Kidney epithelial cell (primary cell): ENCODE measurements around the gene TMEM79. TPM values are rescaled to one million over a fixed set of nuclear protein-coding genes. Genes with fewer than 3 reads are reported as not detected.

ENCODE experiments used
- DNase-seq: peaks from one replicate; pipeline ENCODE4 v3.0.0-alpha.2; 2010; ENCODE audit warnings: low read depth
- H3K27me3 ChIP-seq: 2 replicates; pipeline ENCODE4 v1.6.0; 2011; ENCODE audit warnings: low read length; ENCODE audit not compliant: control insufficient read depth, insufficient read depth
- H3K36me3 ChIP-seq: 2 replicates; pipeline ENCODE4 v1.5.1; 2011; ENCODE audit warnings: low read length; ENCODE audit not compliant: control insufficient read depth, insufficient read depth
- H3K4me3 ChIP-seq: 2 replicates; pipeline ENCODE4 v1.5.1; 2011; ENCODE audit warnings: low read depth, mild to moderate bottlenecking, control low read depth, low read length
- total RNA-seq: library from RNA; depleted of rRNA; stranded (reverse); fragments of >200 nt; gene quantifications from 2 replicates; pipeline ENCODE4 v1.2.3, GENCODE V29; 2015
- TF ChIP-seq, protein P1 (sequence below): IDR thresholded peaks from 2 replicates; pipeline ENCODE4 v1.5.1; 2011; ENCODE audit warnings: mild to moderate bottlenecking, moderate library complexity, low read length, control low read depth, inconsistent platforms; ENCODE audit not compliant: insufficient read depth, poor library complexity, severe bottlenecking

Gene TMEM79
- total RNA-seq, 1 donor from 2014 or later, result 1.9 TPM

DNA sequence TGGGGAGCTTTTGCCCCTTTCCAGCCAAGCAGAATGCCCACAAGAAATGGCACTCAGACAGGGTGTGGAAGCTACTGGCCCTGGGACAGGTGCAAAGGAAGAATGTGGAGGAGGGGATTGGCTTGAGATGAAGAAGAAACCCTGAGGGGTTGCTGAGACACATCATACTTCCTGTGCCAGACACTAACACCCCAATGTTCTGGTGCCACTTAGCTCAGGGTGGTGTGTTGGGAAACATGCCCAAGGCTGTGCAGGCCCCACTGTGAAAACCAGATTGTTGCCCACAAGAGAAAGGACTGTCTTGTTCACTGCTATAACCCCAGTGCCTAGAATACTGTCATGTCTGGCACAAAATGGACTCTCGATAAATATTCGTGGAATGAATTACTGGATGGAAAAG, 26.4 kb upstream of the TMEM79 start:
- Histone ChIP-seq H3K4me3 (no peak overlapping the region), H3K27me3 (no peaks in the 10 kb centered on the region), H3K36me3 (peaks cover 5% of the 10 kb centered on the region)
- TF ChIP-seq, protein P1, sequence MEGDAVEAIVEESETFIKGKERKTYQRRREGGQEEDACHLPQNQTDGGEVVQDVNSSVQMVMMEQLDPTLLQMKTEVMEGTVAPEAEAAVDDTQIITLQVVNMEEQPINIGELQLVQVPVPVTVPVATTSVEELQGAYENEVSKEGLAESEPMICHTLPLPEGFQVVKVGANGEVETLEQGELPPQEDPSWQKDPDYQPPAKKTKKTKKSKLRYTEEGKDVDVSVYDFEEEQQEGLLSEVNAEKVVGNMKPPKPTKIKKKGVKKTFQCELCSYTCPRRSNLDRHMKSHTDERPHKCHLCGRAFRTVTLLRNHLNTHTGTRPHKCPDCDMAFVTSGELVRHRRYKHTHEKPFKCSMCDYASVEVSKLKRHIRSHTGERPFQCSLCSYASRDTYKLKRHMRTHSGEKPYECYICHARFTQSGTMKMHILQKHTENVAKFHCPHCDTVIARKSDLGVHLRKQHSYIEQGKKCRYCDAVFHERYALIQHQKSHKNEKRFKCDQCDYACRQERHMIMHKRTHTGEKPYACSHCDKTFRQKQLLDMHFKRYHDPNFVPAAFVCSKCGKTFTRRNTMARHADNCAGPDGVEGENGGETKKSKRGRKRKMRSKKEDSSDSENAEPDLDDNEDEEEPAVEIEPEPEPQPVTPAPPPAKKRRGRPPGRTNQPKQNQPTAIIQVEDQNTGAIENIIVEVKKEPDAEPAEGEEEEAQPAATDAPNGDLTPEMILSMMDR, result no peak
- no peak for DNase-seq

DNA sequence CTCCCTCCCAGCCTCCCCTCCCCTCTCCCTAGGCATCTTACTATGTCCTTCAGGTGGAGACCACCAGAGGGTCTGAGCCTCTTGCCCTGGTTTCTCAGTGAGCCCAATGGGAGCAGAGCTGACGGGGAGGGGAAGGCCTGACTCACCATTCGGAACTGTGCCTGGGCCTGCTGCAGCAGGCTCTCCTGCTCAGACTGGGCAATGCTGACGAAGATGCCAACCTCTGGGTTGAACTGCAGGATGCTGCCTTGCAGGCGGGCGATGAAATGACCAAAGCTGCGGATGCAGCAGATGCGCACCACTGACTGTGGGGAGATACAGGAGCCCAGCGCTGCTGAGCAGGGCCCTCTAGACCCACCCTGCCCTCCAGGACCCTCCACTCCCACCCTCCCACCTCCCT, 25.3 kb upstream of the TMEM79 start:
- Histone ChIP-seq H3K4me3 (no peak overlapping the region), H3K27me3 (no peaks in the 10 kb centered on the region), H3K36me3 (peaks cover 5% of the 10 kb centered on the region)
- TF ChIP-seq, protein P1, result no peak
- DNase-seq, result no peak

GRCh38 chr1:156259805-156260204, 24.3 kb upstream of the TMEM79 start:
- no peak overlapping the region for H3K4me3 ChIP-seq
- DNase-seq, result no peak
- TF ChIP-seq, protein P1, result peak; percentile 31
- H3K27me3 ChIP-seq, result no peaks in the 10 kb centered on the region
- peaks cover 4% of the 10 kb centered on the region for H3K36me3 ChIP-seq

GRCh38 chr1:156260896-156261295, 23.2 kb upstream of the TMEM79 start:
- no peak for DNase-seq
- TF ChIP-seq, protein P1, result no peak
- Histone ChIP-seq H3K4me3 (no peak overlapping the region), H3K27me3 (no peaks in the 10 kb centered on the region), H3K36me3 (peaks cover 6% of the 10 kb centered on the region)

- no peaks in the 10 kb centered on the region for H3K27me3 ChIP-seq
- H3K36me3 ChIP-seq, result peaks cover 10% of the 10 kb centered on the region
- H3K4me3 ChIP-seq, result no peak overlapping the region
- TF ChIP-seq, protein P1, result no peak
- no peak for DNase-seq
Observed at GRCh38 chr1:156262461-156263287, 21.5 kb upstream of the TMEM79 start.

DNA sequence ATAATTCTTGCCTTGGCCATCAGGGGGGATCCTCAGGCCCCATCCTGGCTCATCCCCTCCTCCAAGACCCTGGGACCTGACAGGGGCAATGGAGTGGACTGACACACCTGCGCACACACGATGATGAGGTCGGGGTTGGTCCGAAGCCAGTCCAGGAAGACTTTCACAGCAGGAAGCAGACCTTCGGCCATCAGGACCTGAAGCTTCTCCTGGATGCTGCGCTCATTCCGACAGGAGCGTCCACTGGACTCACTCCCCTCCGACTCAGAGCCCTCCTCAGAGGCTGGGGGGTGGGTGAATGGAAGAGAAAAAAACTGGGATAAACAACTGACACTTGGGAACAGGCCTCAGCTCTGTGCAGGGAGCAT, 20.9 kb upstream of the TMEM79 start:
- TF ChIP-seq, protein P1, result no peak
- Histone ChIP-seq H3K27me3 (no peaks in the 10 kb centered on the region), H3K4me3 (no peak overlapping the region), H3K36me3 (peaks cover 10% of the 10 kb centered on the region)
- no peak for DNase-seq
